Measurements from ENCODE around the gene OR1Q1.

- TF ChIP-seq CTCF (IDR thresholded peaks at IDR 0.05) (no peak), POLR2A (IDR thresholded peaks at IDR 0.05) (no peak)
Measured at GRCh38 chr9:122661416-122661815, 46.9 kb downstream of the OR1Q1 start, which contains the start of gene OR1L1.
